ENCODE measurements around the gene SPACA5.
A peak's percentile ranks its signal among the peaks of the same experiment; 100 is the strongest.
"Not testable (repeated sequence)": the region's sequence is repeated elsewhere in the genome, so short reads cannot be mapped to it uniquely, and the experiment has no call there.

Gene SPACA5

DNA sequence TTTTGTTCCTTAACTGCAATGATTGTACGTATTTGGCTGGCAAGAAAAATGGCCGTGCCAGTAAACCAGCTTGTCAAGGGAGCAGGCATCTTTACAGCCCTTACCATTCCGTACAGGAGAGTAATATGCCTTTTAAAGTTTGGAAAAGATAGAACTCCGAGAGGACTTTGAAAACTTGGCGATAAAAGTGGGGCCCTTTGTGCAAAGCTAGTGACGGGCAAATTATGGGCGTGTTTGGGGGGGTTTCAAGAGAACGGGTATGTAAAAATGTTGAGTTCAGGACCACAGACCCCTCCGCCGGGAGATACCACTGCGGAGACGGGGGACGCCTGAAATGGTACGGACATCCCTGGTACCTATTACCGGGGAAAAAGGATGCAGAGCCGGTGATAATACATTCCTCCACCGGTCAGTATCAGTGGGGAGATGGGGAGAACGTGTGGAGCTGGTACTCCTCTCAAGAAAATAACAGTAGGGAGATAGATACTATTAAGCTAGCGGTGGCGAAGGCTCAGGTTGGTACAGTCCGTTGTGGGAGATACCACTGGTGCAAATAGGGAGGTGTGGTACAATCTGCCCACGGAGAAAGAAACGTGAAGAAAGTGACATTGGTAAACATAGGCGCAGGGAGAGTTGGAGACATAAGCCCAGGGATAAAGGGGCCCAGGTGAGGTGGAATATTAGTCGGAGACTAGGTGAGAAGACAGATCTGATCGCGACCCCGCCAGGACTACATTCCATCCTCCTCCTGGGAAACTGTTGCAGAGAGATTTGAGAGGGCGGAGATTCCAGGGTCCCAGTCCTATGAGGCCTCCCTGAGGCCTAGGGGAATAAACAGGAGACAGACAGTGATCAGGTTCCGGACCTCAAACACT lies 14.5 kb downstream of the SPACA5 start:
- DNase-seq (ENCODE audit: low read depth), result peak; percentile 32

DNA sequence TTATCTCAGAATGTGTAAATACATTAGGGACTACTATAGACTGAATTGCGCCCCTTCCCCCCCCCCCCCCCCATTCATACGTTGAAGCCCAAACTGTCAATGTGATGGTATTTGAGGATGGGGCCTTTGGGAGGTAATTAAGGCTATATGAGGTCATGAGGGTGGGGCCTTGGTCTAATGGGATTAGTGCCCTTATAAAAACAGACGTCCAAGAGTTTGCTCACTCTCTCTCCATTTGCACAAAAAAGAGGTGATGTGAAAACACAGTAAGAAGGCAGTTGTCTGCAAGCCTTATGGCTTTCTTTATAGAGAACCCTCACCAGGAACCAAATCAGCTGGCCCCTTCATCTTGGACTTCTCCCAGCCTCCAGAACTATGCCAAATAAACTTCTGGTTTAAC lies 15.3 kb downstream of the SPACA5 start:
- no peak for DNase-seq (ENCODE audit: low read depth)

DNA sequence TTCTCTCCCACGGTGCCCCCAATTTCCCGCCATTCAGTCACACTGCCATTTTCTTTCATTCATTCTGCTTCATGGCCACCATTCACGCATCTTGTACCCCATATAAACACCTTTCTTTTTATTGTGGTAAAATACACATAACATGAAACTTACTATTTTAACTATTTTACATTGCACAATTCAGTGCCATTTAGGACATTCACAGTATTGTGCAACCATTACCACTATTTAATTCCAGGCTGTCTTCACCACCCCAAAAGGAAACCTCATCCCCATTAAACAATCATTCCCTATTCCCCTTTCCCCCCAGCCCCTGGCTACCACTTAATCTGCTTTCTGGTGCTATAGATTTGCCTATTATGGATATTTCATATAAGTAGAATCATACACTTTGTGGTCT lies 15.9 kb downstream of the SPACA5 start:
- DNase-seq (ENCODE audit: low read depth), result no peak

DNA sequence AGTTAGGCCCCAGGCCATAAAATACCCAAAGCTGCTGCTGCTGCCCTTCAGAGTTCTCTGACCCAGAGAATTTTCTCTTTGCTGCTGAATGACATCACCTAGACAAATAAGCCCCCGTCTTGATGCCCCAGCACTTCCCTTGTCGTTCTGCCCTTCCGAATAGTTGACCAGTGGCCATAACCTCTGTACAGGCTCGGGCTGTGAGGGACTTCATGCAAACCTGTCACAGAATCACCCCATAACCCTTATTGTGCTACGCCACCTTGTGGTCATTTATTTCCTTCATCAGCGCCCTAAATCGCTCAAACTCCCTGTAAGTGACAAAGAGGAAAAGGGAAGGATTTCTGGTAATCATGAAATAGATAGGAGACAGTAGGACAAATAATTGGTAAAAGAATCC lies 18.8 kb downstream of the SPACA5 start:
- peak; percentile 22 for DNase-seq (ENCODE audit: low read depth)

DNA sequence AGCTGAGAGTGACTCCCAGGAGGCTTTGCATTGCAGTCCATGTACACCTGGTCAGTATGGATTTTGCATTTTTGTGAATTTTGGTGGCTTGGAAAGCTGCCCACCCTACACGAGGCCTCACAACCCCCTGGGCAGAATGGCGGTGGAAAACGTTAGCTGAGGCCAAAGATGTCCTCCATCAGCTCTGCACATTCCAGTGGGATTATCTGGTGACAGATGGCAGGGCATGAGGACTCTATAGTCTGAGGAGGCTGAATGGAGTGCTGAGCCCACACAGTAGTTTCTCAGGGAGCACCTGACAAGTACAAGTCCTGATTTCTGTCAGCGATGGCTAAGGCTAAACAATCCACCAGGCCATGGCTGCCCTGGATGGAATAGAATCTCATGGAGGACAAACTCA lies 20.8 kb downstream of the SPACA5 start:
- DNase-seq (ENCODE audit: low read depth), result not testable (repeated sequence)

DNA sequence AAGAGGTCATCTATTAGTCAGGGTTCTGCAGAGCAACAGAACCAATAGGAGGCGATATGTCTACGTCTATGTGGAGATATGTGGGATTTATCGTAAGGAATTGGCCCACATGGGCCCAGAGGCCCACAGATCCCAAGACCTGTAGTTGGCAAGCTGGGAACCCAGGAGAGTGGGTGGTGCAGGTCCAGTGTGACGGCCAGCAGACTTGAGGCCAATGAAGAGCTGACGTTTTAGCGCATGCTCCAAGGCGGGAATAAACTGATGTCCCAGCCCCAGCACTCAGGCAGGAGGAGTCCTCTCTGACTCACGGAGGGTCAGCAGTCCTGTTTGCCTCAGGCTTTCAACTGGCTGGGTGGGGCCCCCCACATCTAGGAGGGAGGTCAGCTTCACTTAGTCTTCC lies 21.3 kb downstream of the SPACA5 start:
- no peak for DNase-seq (ENCODE audit: low read depth)

DNA sequence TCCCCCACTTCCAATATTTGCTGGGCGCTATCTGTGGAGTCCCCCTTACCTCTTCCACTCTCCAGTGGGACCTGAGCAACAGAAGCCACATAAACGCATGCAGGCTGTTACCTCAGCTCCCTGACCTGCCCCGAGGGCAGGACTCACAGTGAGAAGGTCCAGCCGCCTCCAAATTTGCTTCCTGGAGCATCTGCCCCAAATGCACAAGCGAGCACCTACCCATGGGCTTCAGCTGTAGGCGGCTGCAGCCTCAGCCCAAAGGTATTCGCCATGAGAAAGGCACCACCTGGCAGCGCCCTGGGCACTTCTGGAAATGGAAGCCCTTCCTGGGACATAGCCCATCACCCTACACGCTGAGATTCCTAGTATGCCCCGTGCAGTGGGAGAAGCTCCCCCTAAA lies 23.4 kb downstream of the SPACA5 start:
- DNase-seq (ENCODE audit: low read depth), result no peak

DNA sequence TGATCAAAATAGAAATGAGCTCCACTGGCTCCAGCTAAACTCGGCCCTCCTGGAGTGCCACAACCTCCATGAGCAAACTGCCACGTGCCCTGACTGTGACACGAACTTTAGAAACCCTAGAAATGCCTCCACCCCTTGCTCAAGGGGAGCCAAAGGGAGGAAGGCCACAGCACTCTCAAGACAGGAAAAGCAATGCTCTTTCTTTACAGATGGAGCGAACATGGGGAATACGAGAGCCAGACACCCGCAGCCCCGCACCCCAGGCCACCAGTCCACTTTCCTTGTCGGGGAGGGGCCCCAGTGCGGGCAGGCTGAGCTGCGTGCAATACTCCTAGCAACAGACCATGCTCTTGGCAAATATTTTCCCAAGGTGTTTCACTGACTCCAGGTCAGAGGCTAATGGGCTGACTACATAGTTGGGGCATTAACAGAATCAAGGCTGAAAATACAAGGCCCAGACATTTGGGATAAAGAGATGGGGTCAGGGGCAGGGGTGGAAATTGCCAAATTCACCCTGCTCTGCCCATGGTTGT lies 23.9 kb downstream of the SPACA5 start:
- DNase-seq (ENCODE audit: low read depth), result not testable (repeated sequence)

DNA sequence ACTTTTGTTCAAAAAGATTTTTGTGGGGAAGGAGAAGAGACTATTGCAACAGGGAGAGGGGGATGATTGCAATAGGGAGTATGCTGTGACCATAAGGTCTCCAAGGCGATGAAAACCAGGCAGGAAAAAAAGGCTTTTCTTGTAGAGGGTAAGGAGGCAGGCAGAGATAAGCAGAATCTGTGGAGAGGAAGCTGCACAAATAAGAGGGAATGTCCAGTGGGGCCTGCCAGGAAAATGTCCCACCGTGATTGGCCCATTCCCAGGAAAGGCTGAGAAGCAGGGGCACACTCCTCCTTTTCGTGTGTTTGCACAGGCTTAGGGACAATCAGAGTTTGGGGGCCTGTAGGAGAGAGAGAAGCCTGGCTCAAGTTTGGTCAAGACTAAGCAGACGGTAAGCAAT lies 29.1 kb downstream of the SPACA5 start:
- DNase-seq (ENCODE audit: low read depth), result no peak

DNA sequence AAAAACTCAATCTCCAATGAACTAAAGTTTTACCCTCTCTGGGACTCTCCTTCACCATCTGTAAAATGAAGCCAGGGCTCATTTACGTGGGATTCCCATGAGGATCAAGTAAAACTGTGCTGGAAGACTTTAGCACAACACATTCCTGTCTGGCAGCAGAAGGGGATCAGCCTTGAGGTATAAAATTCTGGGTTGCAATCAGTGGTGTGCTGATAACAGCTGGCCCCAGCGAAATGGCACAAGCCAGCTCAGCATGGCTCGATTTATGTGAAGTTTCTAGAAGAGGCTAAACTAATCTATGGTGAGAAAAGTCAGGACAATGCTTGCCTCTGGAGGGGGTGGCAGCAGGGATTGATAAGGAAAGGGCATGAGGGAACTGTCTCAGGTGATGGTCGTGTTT lies 36.3 kb downstream of the SPACA5 start:
- DNase-seq (ENCODE audit: low read depth), result no peak

DNA sequence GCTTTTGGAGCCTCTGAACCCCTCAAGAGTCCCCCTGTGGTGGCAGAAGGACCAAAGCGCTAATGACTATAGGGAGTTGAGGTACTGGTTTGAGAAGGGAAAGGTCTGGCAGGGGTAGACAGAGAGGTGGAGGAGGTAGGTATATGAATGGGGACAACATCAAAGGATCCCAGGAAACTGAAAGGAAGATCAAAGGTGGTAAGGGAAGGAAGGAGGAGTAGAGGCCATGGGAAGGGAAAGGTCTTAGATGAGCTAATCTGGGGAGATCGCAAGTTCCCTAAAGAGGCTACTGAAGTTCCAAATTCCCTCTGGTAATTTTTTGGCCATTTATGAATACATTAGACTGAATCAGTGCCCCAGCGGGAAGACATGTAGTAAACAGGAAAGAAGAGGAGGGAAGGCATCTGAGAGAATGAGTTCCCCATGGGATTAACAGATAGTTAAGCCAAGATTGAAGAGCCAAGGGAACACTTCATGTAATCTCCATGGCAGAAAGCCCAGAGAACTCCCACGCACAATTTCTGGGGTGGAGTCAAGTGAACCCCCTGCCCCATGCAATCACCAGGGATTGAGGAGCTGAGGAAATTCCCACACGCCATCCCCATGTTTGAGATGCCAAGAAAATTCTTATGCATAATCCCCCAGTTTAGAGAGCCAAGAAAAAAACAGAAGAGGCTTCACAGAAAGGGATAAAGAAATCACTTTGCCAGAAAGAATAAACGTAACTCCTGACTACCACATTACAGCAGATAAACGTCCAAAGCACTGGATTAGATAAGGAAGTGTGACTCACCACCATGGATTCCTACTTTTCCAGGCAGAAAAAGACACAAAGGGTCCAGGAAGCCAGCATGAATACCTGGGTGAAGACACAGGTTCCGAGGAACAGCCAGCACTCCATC lies 38.9 kb downstream of the SPACA5 start:
- DNase-seq (ENCODE audit: low read depth), result peak; percentile 38

DNA sequence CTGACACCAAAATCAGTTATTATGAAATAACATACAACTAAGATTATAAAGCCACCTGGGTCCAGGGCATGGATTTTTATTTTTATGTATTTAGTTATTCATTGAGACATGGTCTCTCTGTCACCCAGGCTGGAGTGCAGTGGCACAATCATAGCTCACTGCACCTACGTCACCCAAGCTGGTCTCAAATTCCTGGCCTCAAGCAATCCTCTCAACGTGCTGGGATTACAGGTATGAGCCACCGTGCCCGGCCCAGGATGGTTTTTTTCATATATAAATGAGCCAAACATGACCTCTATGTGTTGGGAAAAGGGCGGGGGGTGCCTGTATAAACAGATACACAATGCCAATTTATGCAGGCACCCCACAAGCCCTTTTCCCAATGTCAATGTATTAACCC lies 40.1 kb downstream of the SPACA5 start:
- no peak for DNase-seq (ENCODE audit: low read depth)

DNA sequence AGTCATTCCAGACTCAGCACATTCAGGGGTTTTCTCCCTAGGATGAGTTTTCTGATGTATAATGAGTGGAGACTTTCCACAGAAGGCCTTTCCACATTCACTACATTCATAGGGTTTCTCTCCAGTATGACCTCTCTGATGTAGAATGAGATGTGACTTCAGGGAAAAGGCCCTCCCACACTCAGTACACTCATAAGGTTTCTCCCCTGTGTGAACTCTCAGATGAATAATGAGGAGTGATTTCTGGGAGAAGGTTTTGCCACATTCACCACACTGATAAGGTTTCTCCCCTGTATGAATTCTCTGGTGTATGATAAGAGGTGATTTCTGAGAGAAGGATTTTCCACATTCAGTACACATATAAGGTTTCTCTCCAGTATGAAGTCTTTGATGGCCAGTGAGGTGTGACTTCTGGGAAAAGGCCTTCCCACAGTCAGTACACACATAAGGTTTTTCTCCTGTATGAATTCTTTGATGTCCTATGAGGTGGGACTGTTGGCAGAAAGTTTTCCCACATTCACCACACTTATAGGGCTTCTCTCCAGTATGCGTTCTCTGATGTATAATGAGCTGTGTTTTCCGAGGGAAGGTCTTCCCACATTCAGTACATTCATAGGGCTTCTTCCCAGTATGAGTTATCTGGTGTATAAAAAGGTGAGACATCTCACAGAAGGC lies 52.0 kb downstream of the SPACA5 start:
- no peak for DNase-seq (ENCODE audit: low read depth)

DNA sequence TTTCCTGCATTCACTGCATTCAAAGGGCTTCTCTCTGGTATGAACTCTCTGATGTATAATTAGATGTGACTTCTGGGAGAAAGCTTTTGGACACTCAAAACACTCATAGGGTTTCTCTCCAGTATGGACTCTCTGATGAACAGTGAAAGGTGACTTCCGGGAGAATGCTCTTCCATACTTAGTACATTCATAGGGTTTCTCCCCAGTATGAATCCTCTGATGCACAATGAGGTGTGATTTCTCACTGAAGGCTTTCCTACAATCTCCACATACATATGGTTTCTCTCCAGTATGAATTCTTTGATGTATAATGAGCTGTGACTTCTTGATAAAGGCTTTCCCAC lies 52.5 kb downstream of the SPACA5 start:
- no peak for DNase-seq (ENCODE audit: low read depth)
